Measurements from ENCODE around the gene KCNG1.

DNA sequence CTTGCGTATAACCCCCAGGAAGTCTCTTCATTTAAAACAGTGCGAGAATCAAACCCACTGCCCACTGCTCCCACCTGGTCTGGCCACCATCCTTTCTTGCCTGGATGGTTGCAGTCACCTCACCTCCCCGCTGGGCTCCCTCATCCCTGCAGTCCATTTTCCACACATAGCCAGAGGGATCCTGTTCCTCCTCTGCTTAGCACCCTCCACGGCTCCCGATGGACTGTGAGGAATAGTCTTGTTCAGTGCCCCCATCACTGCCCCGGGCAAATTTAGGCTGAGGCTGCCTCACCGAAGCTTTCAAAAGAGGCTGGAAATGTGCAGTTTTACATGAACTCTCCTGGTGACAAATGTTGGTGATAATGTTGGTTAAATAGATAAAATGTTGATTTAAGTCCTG lies 17.7 kb downstream of the KCNG1 start:
- TF ChIP-seq GATA2 (IDR thresholded peaks at IDR 0.05; ENCODE audit: low read depth, low read length) (no peak), GATA3 (IDR thresholded peaks at IDR 0.05; ENCODE audit: low read depth, low read length) (no peak)
